HEK293T (cell line): Measurements from ENCODE around the gene IQSEC2.

ENCODE experiments used
- ARNT ChIP-seq: fragments of 450-650 bp; IDR thresholded peaks from 2 replicates; pipeline ENCODE4 v1.6.1; 2017; ENCODE audit warnings: mild to moderate bottlenecking
- BHLHE40 ChIP-seq: fragments of 450-650 bp; IDR thresholded peaks from 2 replicates; pipeline ENCODE4 v1.6.1; 2016; ENCODE audit warnings: mild to moderate bottlenecking, moderate library complexity, borderline replicate concordance
- FOXA1 ChIP-seq: fragments of 450-650 bp; IDR thresholded peaks from 2 replicates; pipeline ENCODE4 v1.6.1; 2016; ENCODE audit warnings: mild to moderate bottlenecking
- FOXM1 ChIP-seq: fragments of 450-650 bp; IDR thresholded peaks from 2 replicates; pipeline ENCODE4 v1.6.1; 2017; ENCODE audit warnings: mild to moderate bottlenecking, borderline replicate concordance
- HDGF ChIP-seq: fragments of 450-650 bp; IDR thresholded peaks from 2 replicates; pipeline ENCODE4 v1.6.1; 2017; ENCODE audit warnings: antibody characterized with exemption, borderline replicate concordance
- LEF1 ChIP-seq: fragments of 450-650 bp; IDR thresholded peaks from 2 replicates; pipeline ENCODE4 v1.6.1; 2017; ENCODE audit warnings: mild to moderate bottlenecking, borderline replicate concordance
- SUZ12 ChIP-seq: fragments of 450-650 bp; IDR thresholded peaks from 2 replicates; pipeline ENCODE4 v1.6.1; 2016; ENCODE audit warnings: mild to moderate bottlenecking
- TARDBP ChIP-seq: fragments of 450-650 bp; IDR thresholded peaks from 2 replicates; pipeline ENCODE4 v1.6.1; 2016
- TF ChIP-seq, protein P1 (sequence below): fragments of 450-650 bp; IDR thresholded peaks from 2 replicates; pipeline ENCODE4 v1.6.1; 2016

DNA sequence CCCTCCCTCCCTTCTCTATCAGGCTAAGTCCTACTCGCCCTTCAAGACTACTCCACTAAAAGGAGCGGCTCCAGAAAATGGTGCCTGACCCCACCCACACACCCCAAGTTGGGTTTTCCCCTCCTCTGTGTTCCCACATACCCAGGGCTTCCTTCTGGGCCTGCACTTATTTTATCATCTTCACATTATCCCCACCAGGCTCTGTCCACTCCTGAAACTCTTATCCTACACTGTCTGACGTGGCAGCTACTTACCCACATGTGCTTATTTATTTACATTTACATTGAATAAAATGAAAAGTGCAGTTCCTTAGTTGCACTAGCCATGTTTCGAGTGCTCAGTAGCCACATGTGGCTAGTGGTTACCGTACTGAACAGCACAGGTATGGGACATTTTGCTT lies 51.3 kb downstream of the IQSEC2 start:
- TF ChIP-seq TARDBP (no peak), SUZ12 (no peak), HDGF (no peak), FOXA1 (no peak), ARNT (no peak), BHLHE40 (no peak), LEF1 (no peak), FOXM1 (no peak)
- TF ChIP-seq, protein P1, sequence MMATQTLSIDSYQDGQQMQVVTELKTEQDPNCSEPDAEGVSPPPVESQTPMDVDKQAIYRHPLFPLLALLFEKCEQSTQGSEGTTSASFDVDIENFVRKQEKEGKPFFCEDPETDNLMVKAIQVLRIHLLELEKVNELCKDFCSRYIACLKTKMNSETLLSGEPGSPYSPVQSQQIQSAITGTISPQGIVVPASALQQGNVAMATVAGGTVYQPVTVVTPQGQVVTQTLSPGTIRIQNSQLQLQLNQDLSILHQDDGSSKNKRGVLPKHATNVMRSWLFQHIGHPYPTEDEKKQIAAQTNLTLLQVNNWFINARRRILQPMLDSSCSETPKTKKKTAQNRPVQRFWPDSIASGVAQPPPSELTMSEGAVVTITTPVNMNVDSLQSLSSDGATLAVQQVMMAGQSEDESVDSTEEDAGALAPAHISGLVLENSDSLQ, result no peak
